K562 (cell line): ENCODE data around the gene MLLT6. TPM values are rescaled to one million over a fixed set of nuclear protein-coding genes. Genes with fewer than 3 reads are reported as not detected.

Experiments
- ATAC-seq: fragments of 200-7000 bp; cut with Tn5 transposase; 3 replicates; pipeline ENCODE4 v1.9.1; 2020; ENCODE audit warnings: moderate library complexity
- BruUV-seq: library from RNA; stranded (reverse); fragments of 400-500 nt; replicated peaks from 2 replicates; lab custom pipeline; 2021; lab: Mats Ljungman, UMichigan
- CTCF ChIA-PET: fragments of 300-600 bp; formaldehyde crosslinking; extraction: SDS; loops from one replicate; lab custom pipeline; 2021; ENCODE audit warnings: low intra/inter-chr PET ratio; lab: Yijun Ruan, JAX
- POLR2A ChIA-PET: fragments of 300-600, 350-650 bp; sonication (Branson Sonifier 250); formaldehyde crosslinking; extraction: SDS; loops from one replicate; lab custom pipeline; 2021; ENCODE audit warnings: antibody characterized with exemption, inconsistent platforms; lab: Yijun Ruan, JAX
- DNase-seq, 4 experiments: peaks; one replicate each; pipeline versions ENCODE4 v3.0.0 to v3.0.0-alpha.2; 2011 to 2018; ENCODE audit warnings: low spot score in 3 of 4, mixed read lengths in 3 of 4; ENCODE audit errors: extremely low read depth in 1 of 4
- FAIRE-seq: peaks from 2 replicates; lab custom pipeline; 2011; peaks lifted over from hg19 to GRCh38; lab: Jason Lieb, UNC
- H2AFZ ChIP-seq: 2 replicates; pipeline ENCODE4 v1.6.0; 2011; ENCODE audit warnings: low read depth, low read length, control low read depth, inconsistent platforms
- H3K27ac ChIP-seq: fragments of 200-600 bp; 3 replicates; pipeline ENCODE4 v1.8.0; 2011; ENCODE audit warnings: low read depth, mild to moderate bottlenecking, control low read depth, inconsistent platforms, low read length, moderate library complexity, mixed read lengths; ENCODE audit errors: extremely low read depth
- H3K27me3 ChIP-seq, 2 experiments: fragments of 300-600 bp in 1 of 2; 2 replicates in 1 of 2; 3 replicates in 1 of 2; pipeline versions ENCODE4 v1.6.0 to v1.8.0; 2011; ENCODE audit warnings: inconsistent platforms in 2 of 2, low read length in 2 of 2, mild to moderate bottlenecking in 1 of 2, mixed read lengths in 1 of 2, moderate library complexity in 1 of 2; ENCODE audit not compliant: control insufficient read depth in 2 of 2, insufficient read depth in 2 of 2
- H3K36me3 ChIP-seq: fragments of 300-600 bp; 3 replicates; pipeline ENCODE4 v1.8.0; 2011; ENCODE audit warnings: mild to moderate bottlenecking, low read length, inconsistent platforms; ENCODE audit not compliant: control insufficient read depth, insufficient read depth
- H3K4me1 ChIP-seq, 2 experiments: fragments of 200-600 bp in 1 of 2; replicated peaks in 1 of 2; 2 replicates in 1 of 2; 3 replicates in 1 of 2; pipeline versions ENCODE4 v1.5.1 to v1.8.0; 2011; ENCODE audit warnings: inconsistent platforms in 2 of 2, low read length in 2 of 2, mild to moderate bottlenecking in 1 of 2, mixed read lengths in 1 of 2, moderate library complexity in 1 of 2; ENCODE audit not compliant: control insufficient read depth in 2 of 2, insufficient read depth in 2 of 2
- H3K4me2 ChIP-seq: 2 replicates; pipeline ENCODE4 v1.6.1; 2011; ENCODE audit warnings: low read length, control low read depth, inconsistent platforms, mixed read lengths; ENCODE audit not compliant: insufficient read depth
- H3K4me3 ChIP-seq: fragments of 200-600 bp; sonication (generic), shearing (Covaris generic); 2 replicates; pipeline ENCODE4 v1.5.1; 2016; ENCODE audit warnings: control low read depth, inconsistent platforms
- H3K79me2 ChIP-seq: fragments of 200-600 bp; 3 replicates; pipeline ENCODE4 v1.8.0; 2011; ENCODE audit warnings: low read length, inconsistent platforms; ENCODE audit not compliant: control insufficient read depth, insufficient read depth
- H3K9ac ChIP-seq, 2 experiments: 2 replicates each; pipeline versions ENCODE4 v1.6.0 to v1.6.1; 2011; ENCODE audit warnings: low read depth in 2 of 2, low read length in 2 of 2, control low read depth in 1 of 2, inconsistent platforms in 1 of 2, mild to moderate bottlenecking in 1 of 2, mixed read lengths in 1 of 2; ENCODE audit not compliant: insufficient read depth in 1 of 2
- H3K9me1 ChIP-seq: one replicate; pipeline ENCODE4 v1.6.0; 2011; ENCODE audit warnings: inconsistent platforms, mild to moderate bottlenecking, low read length, moderate library complexity; ENCODE audit not compliant: control insufficient read depth, insufficient read depth
- H3K9me3 ChIP-seq: replicated peaks from 2 replicates; pipeline ENCODE4 v1.5.1; 2011; ENCODE audit warnings: low read depth, low read length, inconsistent platforms; ENCODE audit not compliant: control insufficient read depth, insufficient read depth
- H4K20me1 ChIP-seq: replicated peaks from 2 replicates; pipeline ENCODE4 v1.6.1; 2011; ENCODE audit warnings: low read length, inconsistent platforms, mixed read lengths; ENCODE audit not compliant: control insufficient read depth, insufficient read depth
- CCNT2 ChIP-seq: IDR thresholded peaks from 2 replicates; pipeline ENCODE4 v1.6.1; 2011; ENCODE audit warnings: borderline replicate concordance, low read depth, mild to moderate bottlenecking, moderate library complexity, mixed read lengths, low read length; ENCODE audit not compliant: insufficient read length; ENCODE audit errors: extremely low read depth
- EGR1 ChIP-seq: fragments of 450-650 bp; conservative IDR thresholded peaks from 2 replicates; pipeline ENCODE4 v1.6.1; 2017; ENCODE audit warnings: mild to moderate bottlenecking
- SIN3A ChIP-seq, 2 experiments: fragments of 150-350 bp in 1 of 2; IDR thresholded peaks; 2 replicates each; pipeline ENCODE4 v1.6.1; 2011 to 2016; ENCODE audit warnings: borderline replicate concordance in 2 of 2, low read depth in 2 of 2, low read length in 2 of 2, mild to moderate bottlenecking in 2 of 2, moderate library complexity in 2 of 2; ENCODE audit not compliant: control insufficient read depth in 1 of 2
- XRCC3 ChIP-seq: fragments of 450-650 bp; IDR thresholded peaks from 2 replicates; pipeline ENCODE4 v1.6.1; 2017; ENCODE audit warnings: mild to moderate bottlenecking, moderate library complexity
- ZBTB7A ChIP-seq: IDR thresholded peaks from 2 replicates; pipeline ENCODE4 v1.6.1; 2011; ENCODE audit warnings: low read depth, mild to moderate bottlenecking, low read length, moderate library complexity, borderline replicate concordance; ENCODE audit not compliant: control insufficient read depth
- WGBS: fragments of 100-300 bp; shearing (Covaris generic); methylation state at CpG from one replicate; pipeline ENCODE4 v1.1.6; 2016; ENCODE audit warnings: low coverage, mixed read lengths; ENCODE audit not compliant: insufficient coverage; ENCODE audit errors: missing lambda C conversion rate; 5-methylcytosine and 5-hydroxymethylcytosine counted together
- in situ Hi-C: fragments of 300-500 bp; cut with MboI; formaldehyde crosslinking; loops from 4 replicates; pipeline ENCODE4 v1.15.0; 2018; ENCODE audit warnings: inconsistent platforms, mixed read lengths
- intact Hi-C: fragments of 100-400 bp; cut with micrococcal nuclease; formaldehyde crosslinking; loops from 2 replicates; pipeline ENCODE4 v1.14.2; 2022
- polyA plus RNA-seq, 8 experiments: library from polyadenylated mRNA; depleted of rRNA in 4 of 8; stranded (reverse) in 5 of 8; unstranded in 3 of 8; fragments of >200 nt; fragmentation: Nextera tagmentation in 2 of 8; fragmentation: Illumina TruSeq in 1 of 8; extraction: Ambion mirVana in 2 of 8; extraction: Trizol in 1 of 8; gene quantifications; 2 replicates each; pipeline versions ENCODE4 v1.2.1 to v1.2.3, GENCODE V29; 2011 to 2014; ENCODE audit warnings: inconsistent platforms in 1 of 8, missing spikeins in 1 of 8
- total RNA-seq, 7 experiments: library from RNA; depleted of rRNA in 6 of 7; stranded (reverse); fragments of >200 nt in 6 of 7; fragmentation: Illumina TruSeq in 2 of 7; extraction: Trizol in 2 of 7; gene quantifications; 2 replicates each; pipeline versions ENCODE4 v1.2.1 to v1.2.3, GENCODE V29; 2011 to 2021; ENCODE audit warnings: low replicate concordance in 1 of 7

The MLLT6 gene
- total and polyA plus RNA-seq, 9 of the 15 experiments (the other 6 are each of a cell fraction or from before 2014, with no cell fraction given) = 3.1 to 71.7 (median 30.0) TPM

DNA sequence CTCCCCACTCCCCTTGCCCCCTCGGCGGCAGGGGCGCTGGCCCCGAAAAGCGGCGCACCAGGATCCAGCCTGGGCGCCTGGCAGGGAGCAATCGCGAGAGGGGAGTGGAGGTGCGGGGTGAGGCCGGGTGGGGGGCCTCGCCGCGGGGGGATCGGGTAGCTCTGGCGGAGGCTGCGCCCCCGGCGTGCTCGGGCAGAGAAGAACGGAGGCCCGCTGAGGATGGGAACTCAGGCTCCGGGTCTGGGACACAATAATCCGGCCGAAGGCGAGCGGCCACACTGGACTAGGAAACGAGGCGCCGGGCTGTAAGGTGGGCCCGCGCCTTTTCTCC lies 43.8 kb downstream of the MLLT6 start:
- peaks cover 4% of the 10 kb centered on the region for H3K9me1 ChIP-seq
- no peaks in the 10 kb centered on the region for H3K9me3 ChIP-seq
- H3K4me3 ChIP-seq = peak overlapping the region; percentile 74
- peaks cover 9% of the 10 kb centered on the region for H4K20me1 ChIP-seq
- ChIA-PET POLR2A (interaction anchor here (0.6 to 1.1 kb wide), 2 partner anchors 20 to 172 kb away, joined by 4 read pairs; no protein-coding TSS in a partner anchor), CTCF (no interaction called here)
- TF ChIP-seq EGR1 = 0 out of 2 replicates have a peak, but pooled peaks have one; percentile 4
- TF ChIP-seq CCNT2 = peak; percentile 34
- TF ChIP-seq XRCC3 = no peak
- TF ChIP-seq SIN3A (IDR thresholded peaks at IDR 0.05; ENCODE audit: borderline replicate concordance in 2 of 2, control insufficient read depth in 1 of 2, low read depth in 2 of 2, low read length in 2 of 2) = 0 out of 4 replicates have a peak, but pooled peaks of 1 of the 2 experiments have one; percentile 6
- peak; percentile 30; the same call in 1 of the 2 replicates for TF ChIP-seq ZBTB7A
- H3K36me3 ChIP-seq = peaks cover 6% of the 10 kb centered on the region
- H3K4me1 ChIP-seq = peaks cover 24 to 60% of the 10 kb centered on the region in 2 experiments
- WGBS = 23% methylated on average over 4 of the region's 32 CpGs
- H3K27me3 ChIP-seq = no peaks in the 10 kb centered on the region
- peak overlapping the region; percentile 67 for H2AFZ ChIP-seq
- peak overlapping the region; percentile 86 for H3K4me2 ChIP-seq
- FAIRE-seq = no peak
- H3K9ac ChIP-seq = peak overlapping the region; percentile 90 to 92
- peak overlapping the region; percentile 86 for H3K27ac ChIP-seq
- intact Hi-C loops (no loop called here), in situ Hi-C loops (no loop called here)
- DNase-seq = no peak
- H3K79me2 ChIP-seq = peaks cover 84% of the 10 kb centered on the region
- BruUV-seq = no TSS peak
- no peak for ATAC-seq
